GM10266 (cell line): Measurements from ENCODE around the gene CCT7.

Experiments used
- DNase-seq: peaks from one replicate; pipeline ENCODE4 v3.0.0; 2012; ENCODE audit errors: extremely low spot score
- TF ChIP-seq, protein P1 (sequence below): IDR thresholded peaks from 2 replicates; pipeline ENCODE4 v1.5.1; 2012; ENCODE audit warnings: mild to moderate bottlenecking, low read depth; ENCODE audit not compliant: control insufficient read depth, insufficient read depth; ENCODE audit errors: missing control alignments

CCT7 gene

GRCh38 chr2:73279852-73280251 is 45.7 kb downstream of the CCT7 start:
- TF ChIP-seq, protein P1, sequence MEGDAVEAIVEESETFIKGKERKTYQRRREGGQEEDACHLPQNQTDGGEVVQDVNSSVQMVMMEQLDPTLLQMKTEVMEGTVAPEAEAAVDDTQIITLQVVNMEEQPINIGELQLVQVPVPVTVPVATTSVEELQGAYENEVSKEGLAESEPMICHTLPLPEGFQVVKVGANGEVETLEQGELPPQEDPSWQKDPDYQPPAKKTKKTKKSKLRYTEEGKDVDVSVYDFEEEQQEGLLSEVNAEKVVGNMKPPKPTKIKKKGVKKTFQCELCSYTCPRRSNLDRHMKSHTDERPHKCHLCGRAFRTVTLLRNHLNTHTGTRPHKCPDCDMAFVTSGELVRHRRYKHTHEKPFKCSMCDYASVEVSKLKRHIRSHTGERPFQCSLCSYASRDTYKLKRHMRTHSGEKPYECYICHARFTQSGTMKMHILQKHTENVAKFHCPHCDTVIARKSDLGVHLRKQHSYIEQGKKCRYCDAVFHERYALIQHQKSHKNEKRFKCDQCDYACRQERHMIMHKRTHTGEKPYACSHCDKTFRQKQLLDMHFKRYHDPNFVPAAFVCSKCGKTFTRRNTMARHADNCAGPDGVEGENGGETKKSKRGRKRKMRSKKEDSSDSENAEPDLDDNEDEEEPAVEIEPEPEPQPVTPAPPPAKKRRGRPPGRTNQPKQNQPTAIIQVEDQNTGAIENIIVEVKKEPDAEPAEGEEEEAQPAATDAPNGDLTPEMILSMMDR, result no peak
- DNase-seq, result no peak

DNA sequence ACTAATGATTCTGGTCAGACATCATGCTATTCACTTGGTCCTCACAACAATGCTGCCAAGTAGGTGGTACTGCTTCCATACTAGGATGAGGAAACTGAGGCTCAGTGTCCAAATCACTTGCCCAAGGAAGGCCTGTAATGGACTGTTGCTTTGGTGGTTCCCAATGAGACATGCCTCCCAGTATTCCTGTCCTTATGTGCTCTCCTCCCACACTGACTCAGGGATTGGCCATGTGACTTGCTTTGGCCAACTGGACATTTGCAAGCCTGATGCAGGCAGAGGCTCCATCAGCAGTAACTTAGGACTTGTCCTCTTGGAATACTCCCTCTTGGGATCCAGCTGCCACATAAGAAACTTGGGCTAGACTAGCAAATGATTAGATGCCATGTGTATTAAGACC is 47.1 kb downstream of the CCT7 start:
- TF ChIP-seq, protein P1, result no peak
- DNase-seq, result no peak

GRCh38 chr2:73282924-73283544 is 48.9 kb downstream of the CCT7 start:
- TF ChIP-seq, protein P1, result no peak

DNA sequence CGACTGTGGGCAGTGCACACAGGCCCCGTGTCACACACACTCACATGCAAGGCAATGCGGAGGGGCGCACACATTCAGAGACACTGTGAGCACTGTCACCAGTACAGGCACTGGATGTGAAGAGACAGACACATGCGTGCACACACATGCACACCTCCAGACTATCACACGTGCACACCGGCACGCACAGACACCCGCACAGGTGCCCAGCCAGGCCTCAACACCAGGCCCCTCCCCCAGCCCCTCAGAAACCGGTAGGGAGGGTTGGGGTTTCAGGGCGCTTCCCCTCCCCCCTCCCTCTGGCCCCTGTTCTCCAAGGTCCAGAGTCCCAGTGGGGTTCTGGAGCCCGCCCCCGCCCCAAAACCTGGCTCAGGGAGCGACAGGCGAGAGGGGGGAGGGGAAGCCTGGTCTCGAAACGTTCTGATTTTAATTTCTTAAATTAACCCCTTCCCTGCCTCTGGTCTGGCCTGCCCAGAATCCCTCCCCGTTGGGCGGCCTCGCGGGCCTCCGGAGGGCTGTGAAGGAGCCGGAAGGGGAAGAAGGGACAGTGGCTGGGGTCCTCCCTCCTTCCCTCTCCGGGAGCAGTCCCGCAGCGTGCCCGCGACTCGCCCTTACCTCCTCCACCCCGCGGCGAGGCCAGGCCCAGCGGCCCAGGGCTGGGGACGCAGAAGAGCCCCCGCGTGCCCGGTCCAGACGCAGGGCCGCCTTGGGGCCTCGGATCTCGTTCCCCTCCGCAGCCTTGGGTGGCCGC is 49.6 kb downstream of the CCT7 start:
- DNase-seq, result peak; percentile 64
- TF ChIP-seq, protein P1, result no peak

More at GRCh38 chr2:73282924-73283544, 48.9 kb downstream of the CCT7 start:
- no peak for DNase-seq

DNA sequence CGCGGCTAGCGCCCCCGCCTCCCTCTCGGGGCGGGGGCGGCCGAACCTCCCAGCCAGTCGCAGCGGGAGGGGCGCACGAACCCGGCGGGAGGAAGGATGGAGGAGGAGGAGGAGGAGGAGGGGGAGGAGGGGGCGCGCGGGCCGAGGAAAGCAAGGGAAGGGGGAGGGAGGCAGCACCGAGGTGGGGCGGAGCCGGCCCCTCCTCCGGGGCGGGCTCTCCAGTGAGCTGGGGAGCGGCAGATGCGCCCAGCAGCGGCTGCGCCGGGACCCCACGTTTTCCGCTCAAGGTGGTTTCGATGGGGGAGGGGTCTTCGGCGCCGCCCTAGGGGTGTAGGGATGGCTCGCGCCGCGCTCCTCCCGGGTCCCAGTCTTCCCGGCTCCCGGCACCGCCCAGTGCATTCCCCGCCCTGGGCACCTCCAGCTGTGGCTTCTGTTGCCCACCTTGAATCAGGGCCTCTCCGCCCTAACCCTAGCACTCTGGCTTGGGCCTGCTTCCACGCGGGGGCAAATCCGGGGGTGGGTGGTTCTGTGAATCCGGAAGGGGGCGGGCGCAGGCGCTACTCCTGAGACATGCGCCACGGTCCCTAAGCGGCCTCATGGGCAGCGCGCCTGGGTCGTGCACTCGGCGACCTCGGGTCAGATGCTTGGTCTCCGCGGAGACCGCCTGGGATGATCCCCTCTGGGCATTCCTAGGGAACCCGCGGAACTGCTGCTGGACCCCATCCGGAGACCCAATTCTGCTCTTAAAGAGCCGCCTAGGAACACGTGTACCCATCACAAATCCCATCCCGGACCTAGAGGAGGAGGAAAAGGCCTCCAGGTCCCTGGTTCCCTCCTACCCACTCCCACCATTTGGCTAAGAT is 50.4 kb downstream of the CCT7 start, which contains the start of gene FBXO41:
Gene FBXO41, minus strand, starts transcription at position 183 of the 863 bp plus-strand sequence. CDS start 14,848 bp downstream, outside the sequence.
- DNase-seq, result peak; percentile 94

DNA sequence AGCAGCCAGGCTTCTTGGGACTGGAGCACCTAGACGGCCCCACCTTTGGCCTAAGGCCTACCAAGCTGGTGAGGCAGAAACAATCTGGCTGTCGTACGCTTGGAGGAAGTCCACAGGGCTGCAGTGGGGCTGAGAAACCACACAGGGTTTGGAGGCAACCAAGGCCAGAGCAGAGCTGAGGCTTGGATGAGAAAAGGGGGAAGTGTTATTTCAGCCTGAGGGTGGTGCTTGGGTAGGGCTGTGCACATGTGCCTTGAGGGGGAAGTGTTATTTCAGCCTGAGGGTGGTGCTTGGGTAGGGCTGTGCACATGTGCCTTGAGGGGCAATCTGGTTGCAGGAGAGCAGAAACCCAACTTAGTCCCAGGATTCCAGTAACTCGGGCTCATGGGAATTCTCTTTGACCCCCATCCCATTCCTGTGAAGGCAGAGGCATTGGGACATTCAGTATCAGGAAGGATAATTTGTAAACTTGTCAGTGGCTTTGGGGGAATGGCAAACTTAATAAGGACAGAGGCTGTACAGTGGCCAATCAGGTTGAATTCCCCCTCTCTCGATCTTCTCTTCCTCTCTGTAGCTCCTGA is 51.1 kb downstream of the CCT7 start:
- no peak for DNase-seq
- TF ChIP-seq, protein P1, result no peak

More for the DNA sequence above, 50.4 kb downstream of the CCT7 start, which contains the start of gene FBXO41:
- TF ChIP-seq, protein P1, result no peak
